ENCODE measurements around the gene NDUFV3. TPM values are rescaled to one million over a fixed set of nuclear protein-coding genes. Genes with fewer than 3 reads are reported as not detected.

NDUFV3 gene
- total and polyA plus RNA-seq, 2 of the 8 experiments (the other 6 are each of a cell fraction or from before 2014, with no cell fraction given): 17.0 to 44.4 TPM

- H3K36me3 ChIP-seq (ENCODE audit: control insufficient read depth in 2 of 4, insufficient read depth in 4 of 4, low read length in 3 of 4): peaks cover 19 to 50% (median 38%) of the 10 kb centered on the region in 4 experiments
- no peak overlapping the region; the same call in 1 of the 2 replicates for H2BK5ac ChIP-seq (ENCODE audit: low read depth, low read length)
- H3K27ac ChIP-seq (ENCODE audit: low read depth, low read length): no peak overlapping the region
- H3K4me3 ChIP-seq (ENCODE audit: extremely low read depth in 1 of 4, insufficient read depth in 2 of 4, low read depth in 3 of 4, low read length in 4 of 4): no peak overlapping the region
- no peak overlapping the region for H4K91ac ChIP-seq (replicated peaks; ENCODE audit: insufficient read length, low read length)
- H2BK15ac ChIP-seq (ENCODE audit: low read length): no peak overlapping the region
- FAIRE-seq (no peak), DNase-seq (ENCODE audit: low read depth in 1 of 2, low spot score in 2 of 2) (no peak)
- H2AK5ac ChIP-seq (ENCODE audit: low read depth, low read length): no peak overlapping the region
- H2BK120ac ChIP-seq (replicated peaks; ENCODE audit: low read depth, low read length): no peak overlapping the region
- 0 out of 2 replicates have a peak, but pooled peaks cover 2% of the 10 kb centered on the region for H3K23me2 ChIP-seq (ENCODE audit: low read depth, low read length)
- CTCF ChIA-PET (ENCODE audit: partially characterized antibody): interaction anchor here (1.0 to 1.3 kb wide), 3 partner anchors 13 to 272 kb away, joined by 3 to 4 read pairs (median 3); no protein-coding TSS in a partner anchor
- no peaks in the 10 kb centered on the region; a peak in 1 of 7 replicates for H3K4me1 ChIP-seq (replicated peaks in 1 of 4; ENCODE audit: control insufficient read depth in 3 of 4, insufficient read depth in 4 of 4, low read length in 3 of 4)
- H3K27me3 ChIP-seq (replicated peaks in 1 of 4; ENCODE audit: control insufficient read depth in 3 of 4, extremely low read depth in 1 of 4, insufficient read depth in 3 of 4, low read length in 3 of 4): no peaks in the 10 kb centered on the region
- no peak overlapping the region for H3K18ac ChIP-seq (ENCODE audit: extremely low read depth, low read length)
- no peak overlapping the region for H3K4ac ChIP-seq (replicated peaks; ENCODE audit: insufficient read length, low read depth, low read length)
- H3K56ac ChIP-seq (replicated peaks; ENCODE audit: insufficient read length, low read depth, low read length): no peak overlapping the region
- no peak overlapping the region for H3K4me2 ChIP-seq (ENCODE audit: insufficient read depth in 1 of 2, low read depth in 2 of 2, low read length in 2 of 2)
- H3K9ac ChIP-seq (replicated peaks in 1 of 4; ENCODE audit: extremely low read depth in 1 of 4, low read depth in 3 of 4, low read length in 3 of 4): no peak overlapping the region
- H3K14ac ChIP-seq (ENCODE audit: insufficient read length): no peak overlapping the region
- H3K9me3 ChIP-seq (ENCODE audit: insufficient read depth in 2 of 2, low read depth in 1 of 2, low read length in 1 of 2): no peaks in the 10 kb centered on the region
- no peak overlapping the region for H2AFZ ChIP-seq (ENCODE audit: low read length)
- WGBS, 2 experiments (ENCODE audit: extremely low coverage in 1 of 2, insufficient coverage in 1 of 2, insufficient read length in 1 of 2, insufficient replicate concordance in 2 of 2, low coverage in 1 of 2, low lambda C conversion rate in 2 of 2, missing lambda C conversion rate in 1 of 2): 92% methylated on average over 18 of the region's 26 CpGs; no CpG with 5 or more reads in 1 of the 2 experiments
- no peak overlapping the region for H2BK20ac ChIP-seq (ENCODE audit: low read length)
- peaks cover 32% of the 10 kb centered on the region for H3K79me1 ChIP-seq (ENCODE audit: low read depth, low read length)
- no peak overlapping the region for H3K23ac ChIP-seq (ENCODE audit: insufficient read length)
- H4K20me1 ChIP-seq (replicated peaks in 1 of 2; ENCODE audit: control insufficient read depth in 1 of 2, insufficient read depth in 2 of 2, low read length in 2 of 2): peaks cover 28 to 58% of the 10 kb centered on the region in 2 experiments
- H4K5ac ChIP-seq (ENCODE audit: insufficient read length, low read depth, low read length): no peak overlapping the region
- H2BK12ac ChIP-seq (ENCODE audit: low read depth, low read length): no peak overlapping the region
- H4K8ac ChIP-seq (ENCODE audit: extremely low read depth, insufficient read depth, low read length): peak overlapping the region; percentile 21; the same call in 1 of the 2 replicates
- peaks cover 15 to 86% of the 10 kb centered on the region in 2 experiments; a peak in 3 of 4 replicates for H3K79me2 ChIP-seq (ENCODE audit: control insufficient read depth in 1 of 2, insufficient read depth in 2 of 2, low read length in 2 of 2)
- POLR2A ChIA-PET (ENCODE audit: partially characterized antibody): interaction anchor here (0.6 to 2.6 kb wide), 6 partner anchors 8 to 118 kb away, joined by 3 to 23 read pairs (median 6); partner anchors contain the start of gene NDUFV3
- no peak for TF ChIP-seq SP4 (IDR thresholded peaks at IDR 0.05; ENCODE audit: low read length)
- no peak for TF ChIP-seq E2F6 (IDR thresholded peaks at IDR 0.05)
- peak in 1 of 3 experiments; percentile 15; a peak in 1 of 4 replicates for TF ChIP-seq CTCF (IDR thresholded peaks at IDR 0.05; ENCODE audit: control extremely low read depth in 1 of 3, insufficient read depth in 1 of 3, low read depth in 1 of 3, low read length in 3 of 3)
- TF ChIP-seq KDM5A (IDR thresholded peaks at IDR 0.05; ENCODE audit: low read length): no peak
Observed at GRCh38 chr21:42864815-42865775, 28.0 kb upstream of the NDUFV3 start.

Measured in H1 (cell line).